Measurements from ENCODE around the gene INS.
A peak's percentile ranks its signal among the peaks of the same experiment; 100 is the strongest.

Gene INS

GRCh38 chr11:2205214-2205720 lies 44.3 kb upstream of the INS start:
- peak; percentile 30 for DNase-seq (ENCODE audit: low spot score)

GRCh38 chr11:2204361-2205213 lies 43.6 kb upstream of the INS start:
- DNase-seq (ENCODE audit: low spot score) (peak; percentile 47), ATAC-seq (ENCODE audit: low read depth) (no peak)
- Histone ChIP-seq H3K36me3 (ENCODE audit: low read depth) (no peaks in the 10 kb centered on the region), H3K4me1 (ENCODE audit: insufficient read depth, poor library complexity, severe bottlenecking) (peaks cover 15% of the 10 kb centered on the region), H3K27me3 (ENCODE audit: insufficient read depth, poor library complexity, severe bottlenecking) (no peaks in the 10 kb centered on the region), H3K27ac (ENCODE audit: poor library complexity, severe bottlenecking) (no peak overlapping the region), H3K9me3 (ENCODE audit: severe bottlenecking) (no peaks in the 10 kb centered on the region), H3K4me3 (ENCODE audit: severe bottlenecking) (no peak overlapping the region)
- no peak for TF ChIP-seq CTCF (IDR thresholded peaks at IDR 0.05; ENCODE audit: poor library complexity, severe bottlenecking)

More at GRCh38 chr11:2205214-2205720, 44.3 kb upstream of the INS start:
- Histone ChIP-seq H3K4me3 (ENCODE audit: severe bottlenecking) (no peak overlapping the region), H3K36me3 (ENCODE audit: low read depth) (no peaks in the 10 kb centered on the region), H3K27me3 (ENCODE audit: insufficient read depth, poor library complexity, severe bottlenecking) (no peaks in the 10 kb centered on the region), H3K9me3 (ENCODE audit: severe bottlenecking) (no peaks in the 10 kb centered on the region), H3K4me1 (ENCODE audit: insufficient read depth, poor library complexity, severe bottlenecking) (peaks cover 15% of the 10 kb centered on the region), H3K27ac (ENCODE audit: poor library complexity, severe bottlenecking) (no peak overlapping the region)
- ATAC-seq (ENCODE audit: low read depth) = no peak
- TF ChIP-seq CTCF (IDR thresholded peaks at IDR 0.05; ENCODE audit: poor library complexity, severe bottlenecking) = no peak

GRCh38 chr11:2203440-2204259 lies 42.6 kb upstream of the INS start:
- ATAC-seq (ENCODE audit: low read depth) = no peak
- peak; percentile 60 for DNase-seq (ENCODE audit: low spot score)
- no peak for TF ChIP-seq CTCF (IDR thresholded peaks at IDR 0.05; ENCODE audit: poor library complexity, severe bottlenecking)
- Histone ChIP-seq H3K36me3 (ENCODE audit: low read depth) (no peaks in the 10 kb centered on the region), H3K27ac (ENCODE audit: poor library complexity, severe bottlenecking) (peak overlapping the region; percentile 43), H3K4me1 (ENCODE audit: insufficient read depth, poor library complexity, severe bottlenecking) (peaks cover 15% of the 10 kb centered on the region), H3K9me3 (ENCODE audit: severe bottlenecking) (no peaks in the 10 kb centered on the region), H3K27me3 (ENCODE audit: insufficient read depth, poor library complexity, severe bottlenecking) (no peaks in the 10 kb centered on the region), H3K4me3 (ENCODE audit: severe bottlenecking) (no peak overlapping the region)

GRCh38 chr11:2202900-2203439 lies 42.0 kb upstream of the INS start:
- H3K4me1 ChIP-seq (ENCODE audit: insufficient read depth, poor library complexity, severe bottlenecking) = peaks cover 15% of the 10 kb centered on the region
- H3K27me3 ChIP-seq (ENCODE audit: insufficient read depth, poor library complexity, severe bottlenecking) = no peaks in the 10 kb centered on the region

More at GRCh38 chr11:2202900-2203439, 42.0 kb upstream of the INS start:
- peak; percentile 38 for DNase-seq (ENCODE audit: low spot score)
- Histone ChIP-seq H3K4me3 (ENCODE audit: severe bottlenecking) (no peak overlapping the region), H3K9me3 (ENCODE audit: severe bottlenecking) (no peaks in the 10 kb centered on the region), H3K36me3 (ENCODE audit: low read depth) (no peaks in the 10 kb centered on the region), H3K27ac (ENCODE audit: poor library complexity, severe bottlenecking) (peak overlapping the region; percentile 43)
- no peak for TF ChIP-seq CTCF (IDR thresholded peaks at IDR 0.05; ENCODE audit: poor library complexity, severe bottlenecking)
- no peak for ATAC-seq (ENCODE audit: low read depth)
